Measurements from ENCODE around the gene LLGL2.

- TF ChIP-seq CTCF (IDR thresholded peaks at IDR 0.05 in 8 of 11, conservative IDR thresholded peaks at IDR 0.05 in 3 of 11): no peak
- no peak for TF ChIP-seq POLR2A (IDR thresholded peaks at IDR 0.05)
- TF ChIP-seq POLR2AphosphoS5 (IDR thresholded peaks at IDR 0.05): no peak
Measured at GRCh38 chr17:75490173-75490743, 35.2 kb upstream of the LLGL2 start.
